HEK293T (cell line): Measurements from ENCODE around the gene MAP3K5.

Experiments
- CTCF ChIA-PET: fragments of 350-600 bp; formaldehyde crosslinking; extraction: SDS; loops from one replicate; lab custom pipeline; 2021; ENCODE audit warnings: antibody characterized with exemption, inconsistent platforms; lab: Yijun Ruan, JAX
- POLR2A ChIA-PET: fragments of 350-600 bp; formaldehyde crosslinking; extraction: SDS; loops from one replicate; lab custom pipeline; 2020; ENCODE audit warnings: antibody characterized with exemption, inconsistent platforms; lab: Yijun Ruan, JAX
- DNase-seq: peaks from one replicate; pipeline ENCODE4 v3.0.0; 2012; ENCODE audit warnings: mixed read lengths; ENCODE audit errors: extremely low spot score
- ARNT ChIP-seq: fragments of 450-650 bp; IDR thresholded peaks from 2 replicates; pipeline ENCODE4 v1.6.1; 2017; ENCODE audit warnings: mild to moderate bottlenecking
- BHLHE40 ChIP-seq: fragments of 450-650 bp; IDR thresholded peaks from 2 replicates; pipeline ENCODE4 v1.6.1; 2016; ENCODE audit warnings: mild to moderate bottlenecking, moderate library complexity, borderline replicate concordance
- CTBP1 ChIP-seq: fragments of 450-650 bp; IDR thresholded peaks from 2 replicates; pipeline ENCODE4 v1.6.1; 2016; ENCODE audit warnings: borderline replicate concordance
- ELF4 ChIP-seq: fragments of 450-650 bp; IDR thresholded peaks from 2 replicates; pipeline ENCODE4 v1.6.1; 2017; ENCODE audit warnings: antibody characterized with exemption
- FOXA1 ChIP-seq: fragments of 450-650 bp; IDR thresholded peaks from 2 replicates; pipeline ENCODE4 v1.6.1; 2016; ENCODE audit warnings: mild to moderate bottlenecking
- FOXK2 ChIP-seq: fragments of 450-650 bp; IDR thresholded peaks from 2 replicates; pipeline ENCODE4 v1.6.1; 2016; ENCODE audit warnings: mild to moderate bottlenecking
- FOXM1 ChIP-seq: fragments of 450-650 bp; IDR thresholded peaks from 2 replicates; pipeline ENCODE4 v1.6.1; 2017; ENCODE audit warnings: mild to moderate bottlenecking, borderline replicate concordance
- HDGF ChIP-seq: fragments of 450-650 bp; IDR thresholded peaks from 2 replicates; pipeline ENCODE4 v1.6.1; 2017; ENCODE audit warnings: antibody characterized with exemption, borderline replicate concordance
- L3MBTL2 ChIP-seq: fragments of 450-650 bp; conservative IDR thresholded peaks from 2 replicates; pipeline ENCODE4 v1.6.1; 2016; ENCODE audit warnings: mild to moderate bottlenecking
- LEF1 ChIP-seq: fragments of 450-650 bp; IDR thresholded peaks from 2 replicates; pipeline ENCODE4 v1.6.1; 2017; ENCODE audit warnings: mild to moderate bottlenecking, borderline replicate concordance
- NFRKB ChIP-seq: fragments of 450-650 bp; IDR thresholded peaks from 2 replicates; pipeline ENCODE4 v1.6.1; 2016; ENCODE audit warnings: mild to moderate bottlenecking, moderate library complexity
- PKNOX1 ChIP-seq: fragments of 450-650 bp; IDR thresholded peaks from 2 replicates; pipeline ENCODE4 v1.6.1; 2016
- SP1 ChIP-seq: fragments of 450-650 bp; IDR thresholded peaks from 2 replicates; pipeline ENCODE4 v1.6.1; 2017
- SUZ12 ChIP-seq: fragments of 450-650 bp; IDR thresholded peaks from 2 replicates; pipeline ENCODE4 v1.6.1; 2016; ENCODE audit warnings: mild to moderate bottlenecking
- TARDBP ChIP-seq: fragments of 450-650 bp; IDR thresholded peaks from 2 replicates; pipeline ENCODE4 v1.6.1; 2016
- ZNF384 ChIP-seq: fragments of 450-650 bp; IDR thresholded peaks from 2 replicates; pipeline ENCODE4 v1.6.1; 2016

Gene MAP3K5

GRCh38 chr6:136754820-136755219, 37.5 kb downstream of the MAP3K5 start:
- POLR2A ChIA-PET: interaction anchor here (0.9 kb wide), 1 partner anchor 9 kb away, joined by 3 read pairs; no protein-coding TSS in a partner anchor
- TF ChIP-seq BHLHE40: no peak
- CTCF ChIA-PET: interaction anchor here (1.4 kb wide), 1 partner anchor 37 kb away, joined by 4 read pairs; the partner anchor contains the start of gene MAP3K5
- no peak for DNase-seq

GRCh38 chr6:136753624-136754023, 38.7 kb downstream of the MAP3K5 start:
- no peak for TF ChIP-seq L3MBTL2
- TF ChIP-seq SUZ12: no peak
- TF ChIP-seq FOXA1: no peak
- TF ChIP-seq ELF4: no peak
- TF ChIP-seq ARNT: no peak
- POLR2A ChIA-PET: no interaction called here
- CTCF ChIA-PET: interaction anchor here (1.3 kb wide), 1 partner anchor 39 kb away, joined by 3 read pairs; the partner anchor contains the start of gene MAP3K5

GRCh38 chr6:136752554-136752953, 39.7 kb downstream of the MAP3K5 start:
- TF ChIP-seq CTBP1 (no peak), FOXK2 (no peak), ARNT (no peak), NFRKB (no peak), HDGF (no peak), ZNF384 (no peak), FOXA1 (no peak), FOXM1 (no peak), PKNOX1 (no peak), TARDBP (no peak), SP1 (no peak)
- POLR2A ChIA-PET: no interaction called here
- CTCF ChIA-PET: no interaction called here
- no peak for DNase-seq

More at GRCh38 chr6:136753624-136754023, 38.7 kb downstream of the MAP3K5 start:
- no peak for DNase-seq

- ChIA-PET CTCF (no interaction called here), POLR2A (no interaction called here)
- no peak for DNase-seq
- no peak for TF ChIP-seq BHLHE40
- TF ChIP-seq NFRKB: no peak
- no peak for TF ChIP-seq SP1
- no peak for TF ChIP-seq ELF4
These were observed 40.3 kb downstream of the MAP3K5 start for GRCh38 chr6:136751991-136752390.

- no peak for DNase-seq
- TF ChIP-seq SP1 (no peak), PKNOX1 (peak; percentile 32; the same call in 1 of the 2 replicates), FOXM1 (no peak), LEF1 (no peak)
- ChIA-PET POLR2A (no interaction called here), CTCF (no interaction called here)
These were observed 40.7 kb downstream of the MAP3K5 start for GRCh38 chr6:136751522-136751956.

- POLR2A ChIA-PET: no interaction called here
- CTCF ChIA-PET: interaction anchor here (0.6 kb wide), 1 partner anchor 23 kb away, joined by 8 read pairs; no protein-coding TSS in a partner anchor
- TF ChIP-seq TARDBP (no peak), ARNT (no peak), CTBP1 (no peak), HDGF (no peak), FOXA1 (no peak), L3MBTL2 (no peak), NFRKB (no peak), SUZ12 (no peak), FOXM1 (no peak), ZNF384 (no peak), ELF4 (no peak)
- no peak for DNase-seq
These were observed 41.4 kb downstream of the MAP3K5 start for GRCh38 chr6:136750696-136751521.

- no peak for DNase-seq
- TF ChIP-seq FOXK2: no peak
- TF ChIP-seq ARNT: no peak
- no peak for TF ChIP-seq LEF1
- TF ChIP-seq FOXA1: no peak
- no peak for TF ChIP-seq NFRKB
- TF ChIP-seq ZNF384: no peak
- TF ChIP-seq SUZ12: no peak
- no peak for TF ChIP-seq TARDBP
- TF ChIP-seq BHLHE40: no peak
- no peak for TF ChIP-seq FOXM1
- TF ChIP-seq SP1: no peak
- TF ChIP-seq CTBP1: no peak
- no peak for TF ChIP-seq ELF4
- no peak for TF ChIP-seq L3MBTL2
- no peak for TF ChIP-seq HDGF
- no peak for TF ChIP-seq PKNOX1
- POLR2A ChIA-PET: no interaction called here
- CTCF ChIA-PET: no interaction called here
These were observed 42.8 kb downstream of the MAP3K5 start for GRCh38 chr6:136749359-136749997.
